K562 treated with DMSO at 1 percent for 12 hours (cell line): ENCODE data around the gene OR4F15. TPM values are rescaled to one million over a fixed set of nuclear protein-coding genes. Genes with fewer than 3 reads are reported as not detected.

Experiments used
- total RNA-seq: library from RNA; unstranded; fragments of 300-600 nt; gene quantifications from 2 replicates; pipeline ENCODE4 v1.2.3, GENCODE V29; 2022; ENCODE audit not compliant: insufficient read depth

OR4F15 gene, protein sequence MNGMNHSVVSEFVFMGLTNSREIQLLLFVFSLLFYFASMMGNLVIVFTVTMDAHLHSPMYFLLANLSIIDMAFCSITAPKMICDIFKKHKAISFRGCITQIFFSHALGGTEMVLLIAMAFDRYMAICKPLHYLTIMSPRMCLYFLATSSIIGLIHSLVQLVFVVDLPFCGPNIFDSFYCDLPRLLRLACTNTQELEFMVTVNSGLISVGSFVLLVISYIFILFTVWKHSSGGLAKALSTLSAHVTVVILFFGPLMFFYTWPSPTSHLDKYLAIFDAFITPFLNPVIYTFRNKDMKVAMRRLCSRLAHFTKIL
- total RNA-seq: not detected in 2 replicates

DNA sequence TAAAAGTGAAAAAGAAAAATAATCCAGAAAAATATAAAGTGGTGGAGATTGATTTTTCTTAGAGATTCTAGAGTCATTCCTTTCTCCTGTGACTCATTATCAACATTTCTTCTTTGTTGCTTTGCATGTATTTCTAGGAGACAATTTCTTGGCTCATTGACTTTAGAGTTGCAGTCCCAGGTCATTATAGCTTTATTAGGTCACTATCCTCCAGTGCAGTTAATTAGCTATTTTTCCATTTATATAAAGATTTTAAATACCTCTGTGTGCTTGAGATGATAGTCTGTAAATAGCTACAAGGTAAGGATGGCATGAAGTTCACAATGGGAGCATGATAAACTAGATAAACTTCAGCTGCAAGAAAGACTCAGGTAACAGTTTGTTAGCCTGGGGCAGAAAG, at the start of gene OR4F15:
Gene OR4F15, plus strand, starts transcription at position 301 of the 400 bp plus-strand sequence. CDS start 5,985 bp downstream, outside the sequence.

DNA sequence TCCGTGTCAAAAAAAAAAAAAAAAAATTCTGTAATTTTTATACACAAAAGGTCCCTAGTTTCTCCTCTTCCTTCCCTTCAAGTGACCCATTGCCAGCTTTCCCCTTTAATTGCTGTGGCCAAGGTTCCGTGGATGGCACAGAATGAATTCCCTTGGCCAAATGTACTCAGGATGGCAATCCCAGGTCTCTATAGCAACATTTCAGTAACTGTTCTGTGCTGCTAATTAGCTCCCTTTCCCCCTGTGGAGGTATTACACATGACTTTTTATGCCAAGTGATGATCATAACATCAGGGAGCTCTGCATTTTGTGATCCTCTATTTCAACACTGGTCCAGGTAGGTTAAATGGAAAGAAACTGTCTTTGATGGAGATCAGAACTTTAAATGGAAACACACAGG, 8.8 kb upstream of the OR4F15 start, which contains the start of gene OR4F6:
Gene OR4F6, plus strand, starts transcription at position 301 of the 400 bp plus-strand sequence. CDS start 2,211 bp downstream, outside the sequence.

Other genes starting within 250 kb of the OR4F15 start
- 25.0 and 43.4 TPM in 2 replicates for gene TM2D3, start 159.8 kb upstream of the OR4F15 start, total RNA-seq
- 4.9 and 9.6 TPM in 2 replicates for gene TARS3, start 87.7 kb upstream of the OR4F15 start, total RNA-seq
- not detected in 2 replicates for gene OR4F6, start 8.7 kb upstream of the OR4F15 start, total RNA-seq